Dendritic cell treated with granulocyte-macrophage colony-stimulating factor and Interleukin-4, amounts not matched to agents 40 ng/mL and 50 ng/mL, for 4 days (primary cell): ENCODE measurements around the gene PSME3.
"Not testable (repeated sequence)": the region's sequence is repeated elsewhere in the genome, so short reads cannot be mapped to it uniquely, and the experiment has no call there.

Experiments used
- H3K27ac Mint-ChIP-seq: one replicate; pipeline ENCODE4 v1.8.0; 2022; ENCODE audit warnings: mild to moderate bottlenecking, mixed read lengths
- H3K27me3 Mint-ChIP-seq: one replicate; pipeline ENCODE4 v1.8.0; 2022; ENCODE audit warnings: mild to moderate bottlenecking, mixed read lengths
- H3K36me3 Mint-ChIP-seq: one replicate; pipeline ENCODE4 v1.8.0; 2022; ENCODE audit warnings: low read depth, mixed read lengths
- H3K4me1 Mint-ChIP-seq: one replicate; pipeline ENCODE4 v1.8.0; 2022; ENCODE audit warnings: low read depth, mixed read lengths
- H3K4me3 Mint-ChIP-seq: one replicate; pipeline ENCODE4 v1.8.0; 2022; ENCODE audit warnings: mild to moderate bottlenecking, moderate library complexity, mixed read lengths
- H3K9me3 Mint-ChIP-seq: one replicate; pipeline ENCODE4 v1.8.0; 2022; ENCODE audit warnings: mixed read lengths
- intact Hi-C: fragments of 100-400 bp; cut with micrococcal nuclease; formaldehyde crosslinking; loops from one replicate; pipeline ENCODE4 v1.15.0; 2022

The PSME3 gene

GRCh38 chr17:42866631-42867575, 33.7 kb downstream of the PSME3 start:
- no peak overlapping the region for H3K27ac Mint-ChIP-seq
- H3K36me3 Mint-ChIP-seq: no peaks in the 10 kb centered on the region
- peaks cover 7% of the 10 kb centered on the region for H3K27me3 Mint-ChIP-seq
- peaks cover 9% of the 10 kb centered on the region for H3K9me3 Mint-ChIP-seq
- H3K4me1 Mint-ChIP-seq: peaks cover 5% of the 10 kb centered on the region
- intact Hi-C loops: no loop called here
- no peak overlapping the region for H3K4me3 Mint-ChIP-seq

- H3K27ac Mint-ChIP-seq, H3K4me1 Mint-ChIP-seq, H3K9me3 Mint-ChIP-seq, H3K4me3 Mint-ChIP-seq, H3K36me3 Mint-ChIP-seq, intact Hi-C loops, H3K27me3 Mint-ChIP-seq: not testable (repeated sequence)
These were observed 34.6 kb downstream of the PSME3 start for GRCh38 chr17:42867694-42868261.

- Mint-ChIP-seq H3K27me3 (peaks cover 8% of the 10 kb centered on the region), H3K9me3 (peaks cover 9% of the 10 kb centered on the region), H3K4me1 (peaks cover 5% of the 10 kb centered on the region), H3K4me3 (no peak overlapping the region), H3K36me3 (no peaks in the 10 kb centered on the region), H3K27ac (no peak overlapping the region)
- intact Hi-C loops: no loop called here
These were observed 35.1 kb downstream of the PSME3 start for GRCh38 chr17:42868338-42868737.

GRCh38 chr17:42871647-42872046, 38.5 kb downstream of the PSME3 start:
- H3K36me3 Mint-ChIP-seq: no peaks in the 10 kb centered on the region
- H3K4me1 Mint-ChIP-seq: peaks cover 5% of the 10 kb centered on the region
- H3K27ac Mint-ChIP-seq: no peak overlapping the region
- H3K27me3 Mint-ChIP-seq: peaks cover 5% of the 10 kb centered on the region
- intact Hi-C loops: no loop called here
- no peak overlapping the region for H3K4me3 Mint-ChIP-seq
- peaks cover 9% of the 10 kb centered on the region for H3K9me3 Mint-ChIP-seq

DNA sequence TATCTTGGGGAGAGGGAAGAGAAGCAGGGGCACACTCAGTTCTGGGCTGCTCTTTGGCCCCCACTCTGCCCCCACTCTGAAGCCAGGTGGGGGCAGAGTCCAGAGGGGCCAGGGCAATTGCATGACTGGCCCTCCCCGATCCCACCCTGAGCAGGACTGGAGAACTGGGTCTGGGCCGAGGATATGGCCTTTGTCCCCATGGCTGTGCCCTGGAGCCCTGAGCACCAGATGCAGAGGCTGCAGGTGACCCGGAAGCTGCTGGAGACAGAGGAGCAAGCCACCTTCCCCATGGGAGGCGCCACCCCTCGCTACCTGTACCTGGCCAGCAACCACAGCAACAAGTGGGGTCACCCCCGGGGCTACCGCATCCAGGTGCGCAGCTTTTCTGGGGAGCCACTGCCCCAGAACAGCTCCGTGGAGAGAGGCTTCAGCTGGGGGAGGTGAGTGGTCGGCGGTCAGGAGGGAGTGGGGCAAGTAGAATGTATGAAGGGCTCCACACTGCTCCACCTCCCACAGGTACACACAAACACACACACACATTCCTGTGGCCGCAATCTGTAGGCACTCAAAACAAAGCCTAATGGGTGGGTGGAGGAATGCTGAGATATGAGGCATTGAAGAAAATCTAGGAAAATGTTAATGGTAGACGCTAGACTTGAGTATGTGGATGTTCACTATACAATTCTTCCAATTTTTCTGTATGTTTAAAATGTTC, 39.2 kb downstream of the PSME3 start:
- H3K9me3 Mint-ChIP-seq: peaks cover 9% of the 10 kb centered on the region
- H3K36me3 Mint-ChIP-seq: no peaks in the 10 kb centered on the region
- peaks cover 5% of the 10 kb centered on the region for H3K4me1 Mint-ChIP-seq
- intact Hi-C loops: no loop called here
- no peak overlapping the region for H3K27ac Mint-ChIP-seq
- H3K27me3 Mint-ChIP-seq: peaks cover 5% of the 10 kb centered on the region
- no peak overlapping the region for H3K4me3 Mint-ChIP-seq

- peaks cover 13% of the 10 kb centered on the region for H3K27me3 Mint-ChIP-seq
- no peak overlapping the region for H3K4me3 Mint-ChIP-seq
- H3K27ac Mint-ChIP-seq: no peak overlapping the region
- intact Hi-C loops: no loop called here
- H3K4me1 Mint-ChIP-seq: peaks cover 5% of the 10 kb centered on the region
- no peaks in the 10 kb centered on the region for H3K36me3 Mint-ChIP-seq
- peaks cover 9% of the 10 kb centered on the region for H3K9me3 Mint-ChIP-seq
These were observed 40.1 kb downstream of the PSME3 start for GRCh38 chr17:42873315-42873714.

GRCh38 chr17:42873932-42874695, 40.9 kb downstream of the PSME3 start:
- peaks cover 15% of the 10 kb centered on the region for H3K27me3 Mint-ChIP-seq
- intact Hi-C loops, H3K4me3 Mint-ChIP-seq, H3K27ac Mint-ChIP-seq, H3K36me3 Mint-ChIP-seq, H3K9me3 Mint-ChIP-seq, H3K4me1 Mint-ChIP-seq: not testable (repeated sequence)

DNA sequence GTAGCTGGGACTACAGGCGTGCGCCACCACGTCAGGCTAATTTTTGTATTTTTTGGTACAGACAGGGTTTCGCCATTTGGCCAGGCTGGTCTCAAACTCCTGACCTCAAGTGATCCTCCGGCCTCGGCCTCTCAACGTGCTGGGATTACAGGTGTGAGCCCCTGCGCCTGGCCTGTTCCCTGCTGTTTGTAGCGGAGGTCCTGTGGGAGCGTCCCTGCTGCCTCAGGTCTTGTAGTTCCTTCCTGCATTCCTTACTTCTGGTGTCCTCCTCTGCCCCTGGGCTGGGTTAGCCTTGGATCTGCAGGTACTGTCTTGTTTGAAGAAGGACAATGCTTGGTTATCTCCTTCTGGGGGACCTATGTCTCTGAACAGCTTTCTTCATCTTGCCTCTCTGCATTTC, 43.8 kb downstream of the PSME3 start:
- no peak overlapping the region for H3K4me3 Mint-ChIP-seq
- no peaks in the 10 kb centered on the region for H3K9me3 Mint-ChIP-seq
- H3K4me1 Mint-ChIP-seq: no peaks in the 10 kb centered on the region
- H3K36me3 Mint-ChIP-seq: no peaks in the 10 kb centered on the region
- no peak overlapping the region for H3K27ac Mint-ChIP-seq
- peaks cover 15% of the 10 kb centered on the region for H3K27me3 Mint-ChIP-seq
- intact Hi-C loops: no loop called here

DNA sequence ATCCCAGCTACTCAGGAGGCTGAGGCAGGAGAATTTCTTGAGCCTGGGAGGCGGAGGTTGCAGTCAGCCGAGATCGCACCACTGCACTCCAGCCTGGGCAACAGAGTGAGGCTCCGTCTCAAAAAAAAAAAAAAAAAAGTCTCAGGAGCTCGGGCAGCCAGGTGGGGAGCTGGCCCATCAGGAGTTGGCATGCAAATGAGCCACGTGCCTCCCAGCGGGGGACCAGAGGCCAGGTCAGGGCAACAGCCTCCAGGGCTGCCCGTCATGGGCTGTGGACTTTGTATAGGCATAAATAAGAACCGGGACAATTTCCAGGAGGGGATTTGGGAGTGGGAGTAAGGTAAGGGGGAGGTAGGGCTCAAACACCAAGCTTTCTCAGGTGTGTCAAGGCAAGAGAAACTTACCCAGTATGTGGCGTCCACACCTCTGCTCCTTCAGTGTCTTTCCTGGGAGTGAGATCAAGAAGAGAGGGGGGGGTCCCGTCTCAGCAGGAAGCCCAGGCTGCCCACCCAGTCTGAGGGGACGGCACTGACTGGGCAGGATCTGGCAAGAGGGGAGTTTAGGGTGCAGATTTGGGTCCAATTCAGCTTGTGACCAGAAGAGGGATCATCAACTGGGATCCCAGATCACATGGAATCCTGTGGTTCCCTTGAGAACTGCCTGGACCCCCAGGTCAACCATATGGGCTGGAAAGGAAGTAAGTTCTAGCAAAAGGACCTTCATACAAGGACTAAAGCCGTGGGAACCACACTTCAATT, 45.1 kb downstream of the PSME3 start:
- no peaks in the 10 kb centered on the region for H3K4me1 Mint-ChIP-seq

DNA sequence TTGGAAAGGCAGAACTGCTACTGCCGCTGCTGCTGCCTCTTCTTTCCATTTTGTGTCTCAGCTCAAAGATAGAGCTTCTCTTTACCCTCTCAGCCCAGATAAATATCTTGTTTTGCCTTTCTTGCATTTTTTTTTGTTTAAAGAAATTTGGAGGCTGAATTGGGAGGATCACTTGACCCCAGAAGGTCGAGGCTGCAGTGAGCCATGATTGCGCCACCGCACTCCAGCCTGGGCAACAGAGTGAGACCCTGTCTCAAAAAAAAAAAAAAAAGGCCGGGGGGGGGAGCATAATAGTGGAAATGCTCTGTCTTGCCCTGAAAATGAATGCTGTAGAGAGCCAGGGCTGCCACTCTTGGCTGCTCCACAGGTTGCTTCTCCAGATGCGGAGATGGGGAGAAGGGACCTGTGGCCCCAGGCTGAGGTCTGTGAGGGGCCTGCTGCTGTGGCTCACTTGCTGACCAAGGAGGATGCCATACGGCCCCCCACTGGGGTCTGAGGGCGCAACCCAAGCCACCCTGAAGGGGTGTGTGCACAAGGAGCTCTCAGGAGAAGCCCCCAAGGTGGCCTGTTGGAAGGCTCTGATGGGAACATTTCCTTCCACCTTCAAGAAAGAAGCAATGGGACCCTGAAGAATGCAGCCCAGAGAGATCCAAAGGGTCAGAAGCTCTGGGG, 45.9 kb downstream of the PSME3 start:
- Mint-ChIP-seq H3K27ac (no peak overlapping the region), H3K4me3 (no peak overlapping the region), H3K36me3 (no peaks in the 10 kb centered on the region), H3K4me1 (no peaks in the 10 kb centered on the region), H3K27me3 (peaks cover 13% of the 10 kb centered on the region), H3K9me3 (no peaks in the 10 kb centered on the region)
- intact Hi-C loops: no loop called here

More for the DNA sequence above, 45.1 kb downstream of the PSME3 start:
- no peak overlapping the region for H3K4me3 Mint-ChIP-seq
- H3K27ac Mint-ChIP-seq: no peak overlapping the region
- H3K27me3 Mint-ChIP-seq: peaks cover 13% of the 10 kb centered on the region
- H3K9me3 Mint-ChIP-seq: no peaks in the 10 kb centered on the region
- intact Hi-C loops: no loop called here
- no peaks in the 10 kb centered on the region for H3K36me3 Mint-ChIP-seq

- intact Hi-C loops: no loop called here
- Mint-ChIP-seq H3K27ac (no peak overlapping the region), H3K4me3 (no peak overlapping the region), H3K4me1 (no peaks in the 10 kb centered on the region), H3K9me3 (no peaks in the 10 kb centered on the region), H3K27me3 (peaks cover 13% of the 10 kb centered on the region), H3K36me3 (no peaks in the 10 kb centered on the region)
These were observed 46.4 kb downstream of the PSME3 start for GRCh38 chr17:42879596-42879985.

DNA sequence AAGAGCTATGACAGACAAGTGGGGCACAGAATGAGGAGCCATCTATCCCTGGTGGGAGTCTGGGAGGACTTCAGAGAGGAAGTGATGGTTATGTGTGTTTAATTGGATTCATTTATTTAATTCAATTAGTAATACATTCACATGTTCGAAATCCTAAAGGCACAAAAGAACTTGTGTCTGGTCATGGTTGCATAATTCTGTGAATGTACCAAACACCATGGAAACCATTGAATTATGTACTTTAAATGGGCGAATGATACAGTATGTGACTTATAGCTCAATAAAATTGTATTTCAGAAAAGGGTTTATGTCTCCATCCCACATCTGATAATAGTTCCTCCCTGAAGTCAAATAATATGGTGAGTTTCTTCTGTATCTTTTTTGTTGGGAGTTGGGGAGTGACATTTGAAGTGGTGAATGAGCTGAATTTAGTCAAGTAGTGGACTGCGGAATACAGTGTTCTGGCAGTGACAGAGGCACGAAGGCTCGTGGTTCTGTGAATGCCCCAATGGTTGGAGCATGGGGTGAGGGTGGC, 47.6 kb downstream of the PSME3 start:
- no peaks in the 10 kb centered on the region for H3K36me3 Mint-ChIP-seq
- intact Hi-C loops: no loop called here
- peaks cover 8% of the 10 kb centered on the region for H3K4me1 Mint-ChIP-seq
- H3K4me3 Mint-ChIP-seq: no peak overlapping the region
- no peaks in the 10 kb centered on the region for H3K9me3 Mint-ChIP-seq
- no peak overlapping the region for H3K27ac Mint-ChIP-seq
- H3K27me3 Mint-ChIP-seq: peaks cover 13% of the 10 kb centered on the region
